HEK293T (cell line): ENCODE data around the gene FOCAD.

Source experiments
- CTCF ChIA-PET: fragments of 350-600 bp; formaldehyde crosslinking; extraction: SDS; loops from one replicate; lab custom pipeline; 2021; ENCODE audit warnings: antibody characterized with exemption, inconsistent platforms; lab: Yijun Ruan, JAX
- POLR2A ChIA-PET: fragments of 350-600 bp; formaldehyde crosslinking; extraction: SDS; loops from one replicate; lab custom pipeline; 2020; ENCODE audit warnings: antibody characterized with exemption, inconsistent platforms; lab: Yijun Ruan, JAX
- DNase-seq: peaks from one replicate; pipeline ENCODE4 v3.0.0; 2012; ENCODE audit warnings: mixed read lengths; ENCODE audit errors: extremely low spot score
- ARNT ChIP-seq: fragments of 450-650 bp; IDR thresholded peaks from 2 replicates; pipeline ENCODE4 v1.6.1; 2017; ENCODE audit warnings: mild to moderate bottlenecking
- BHLHE40 ChIP-seq: fragments of 450-650 bp; IDR thresholded peaks from 2 replicates; pipeline ENCODE4 v1.6.1; 2016; ENCODE audit warnings: mild to moderate bottlenecking, moderate library complexity, borderline replicate concordance
- CTBP1 ChIP-seq: fragments of 450-650 bp; IDR thresholded peaks from 2 replicates; pipeline ENCODE4 v1.6.1; 2016; ENCODE audit warnings: borderline replicate concordance
- ELF4 ChIP-seq: fragments of 450-650 bp; IDR thresholded peaks from 2 replicates; pipeline ENCODE4 v1.6.1; 2017; ENCODE audit warnings: antibody characterized with exemption
- FOXA1 ChIP-seq: fragments of 450-650 bp; IDR thresholded peaks from 2 replicates; pipeline ENCODE4 v1.6.1; 2016; ENCODE audit warnings: mild to moderate bottlenecking
- FOXK2 ChIP-seq: fragments of 450-650 bp; IDR thresholded peaks from 2 replicates; pipeline ENCODE4 v1.6.1; 2016; ENCODE audit warnings: mild to moderate bottlenecking
- FOXM1 ChIP-seq: fragments of 450-650 bp; IDR thresholded peaks from 2 replicates; pipeline ENCODE4 v1.6.1; 2017; ENCODE audit warnings: mild to moderate bottlenecking, borderline replicate concordance
- HDGF ChIP-seq: fragments of 450-650 bp; IDR thresholded peaks from 2 replicates; pipeline ENCODE4 v1.6.1; 2017; ENCODE audit warnings: antibody characterized with exemption, borderline replicate concordance
- L3MBTL2 ChIP-seq: fragments of 450-650 bp; conservative IDR thresholded peaks from 2 replicates; pipeline ENCODE4 v1.6.1; 2016; ENCODE audit warnings: mild to moderate bottlenecking
- LEF1 ChIP-seq: fragments of 450-650 bp; IDR thresholded peaks from 2 replicates; pipeline ENCODE4 v1.6.1; 2017; ENCODE audit warnings: mild to moderate bottlenecking, borderline replicate concordance
- NFRKB ChIP-seq: fragments of 450-650 bp; IDR thresholded peaks from 2 replicates; pipeline ENCODE4 v1.6.1; 2016; ENCODE audit warnings: mild to moderate bottlenecking, moderate library complexity
- SP1 ChIP-seq: fragments of 450-650 bp; IDR thresholded peaks from 2 replicates; pipeline ENCODE4 v1.6.1; 2017
- SUZ12 ChIP-seq: fragments of 450-650 bp; IDR thresholded peaks from 2 replicates; pipeline ENCODE4 v1.6.1; 2016; ENCODE audit warnings: mild to moderate bottlenecking
- TARDBP ChIP-seq: fragments of 450-650 bp; IDR thresholded peaks from 2 replicates; pipeline ENCODE4 v1.6.1; 2016
- ZNF384 ChIP-seq: fragments of 450-650 bp; IDR thresholded peaks from 2 replicates; pipeline ENCODE4 v1.6.1; 2016
- TF ChIP-seq, protein P1 (sequence below): fragments of 450-650 bp; IDR thresholded peaks from 2 replicates; pipeline ENCODE4 v1.6.1; 2016

FOCAD gene

DNA sequence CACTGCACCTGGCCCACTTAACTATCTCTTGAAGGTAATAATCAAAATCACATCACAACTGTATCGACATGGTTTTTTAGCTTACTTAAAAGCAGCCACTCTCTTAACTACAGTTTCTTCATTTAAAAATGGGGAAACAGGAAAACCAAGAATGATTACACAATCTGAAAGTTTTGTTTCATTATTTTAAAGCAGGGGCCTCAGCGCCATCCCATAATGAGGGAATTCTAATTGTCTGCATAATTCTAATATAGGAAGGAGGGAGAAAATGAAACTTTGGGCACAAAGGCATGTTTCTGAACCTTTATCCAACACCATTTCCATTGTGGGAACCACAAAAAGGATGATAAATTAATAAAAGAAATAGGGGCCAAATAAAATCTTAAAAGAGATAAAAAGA is 339.8 kb downstream of the FOCAD start:
- ChIA-PET CTCF (no interaction called here), POLR2A (no interaction called here)
- no peak for DNase-seq
- TF ChIP-seq CTBP1 (no peak), L3MBTL2 (no peak), LEF1 (no peak), SP1 (no peak), ZNF384 (no peak), ARNT (no peak), FOXA1 (no peak), FOXK2 (no peak), NFRKB (no peak), ELF4 (no peak), BHLHE40 (no peak), HDGF (no peak)
- TF ChIP-seq, protein P1, sequence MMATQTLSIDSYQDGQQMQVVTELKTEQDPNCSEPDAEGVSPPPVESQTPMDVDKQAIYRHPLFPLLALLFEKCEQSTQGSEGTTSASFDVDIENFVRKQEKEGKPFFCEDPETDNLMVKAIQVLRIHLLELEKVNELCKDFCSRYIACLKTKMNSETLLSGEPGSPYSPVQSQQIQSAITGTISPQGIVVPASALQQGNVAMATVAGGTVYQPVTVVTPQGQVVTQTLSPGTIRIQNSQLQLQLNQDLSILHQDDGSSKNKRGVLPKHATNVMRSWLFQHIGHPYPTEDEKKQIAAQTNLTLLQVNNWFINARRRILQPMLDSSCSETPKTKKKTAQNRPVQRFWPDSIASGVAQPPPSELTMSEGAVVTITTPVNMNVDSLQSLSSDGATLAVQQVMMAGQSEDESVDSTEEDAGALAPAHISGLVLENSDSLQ = no peak

DNA sequence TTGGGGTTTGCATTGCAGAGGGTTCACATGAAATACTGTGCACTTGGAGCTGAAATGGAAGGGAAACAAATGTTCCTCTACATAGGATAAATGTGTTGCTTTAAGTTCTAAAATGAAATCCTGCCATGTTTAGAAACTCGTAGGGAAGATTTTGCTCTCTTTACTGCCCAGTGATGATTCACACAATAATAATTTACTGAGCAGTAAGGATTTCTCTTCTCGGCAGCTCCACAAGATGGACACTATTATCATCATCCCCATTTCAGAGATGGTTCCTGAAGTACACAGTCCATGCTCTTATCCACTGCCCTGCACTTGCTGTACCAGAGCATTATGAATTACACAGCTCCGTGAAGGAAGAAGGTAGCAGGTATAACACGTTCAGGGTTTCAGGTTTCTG is 343.2 kb downstream of the FOCAD start:
- no peak for DNase-seq
- ChIA-PET CTCF (no interaction called here), POLR2A (no interaction called here)
- TF ChIP-seq ELF4 = no peak
- no peak for TF ChIP-seq FOXM1
- TF ChIP-seq, protein P1 = no peak
- TF ChIP-seq SUZ12 = no peak
- no peak for TF ChIP-seq FOXK2
- no peak for TF ChIP-seq CTBP1
- no peak for TF ChIP-seq ARNT
- no peak for TF ChIP-seq FOXA1
- TF ChIP-seq LEF1 = no peak
- no peak for TF ChIP-seq ZNF384
- no peak for TF ChIP-seq TARDBP
- no peak for TF ChIP-seq HDGF
- TF ChIP-seq SP1 = no peak
- no peak for TF ChIP-seq BHLHE40
- TF ChIP-seq NFRKB = no peak
- TF ChIP-seq L3MBTL2 = no peak

DNA sequence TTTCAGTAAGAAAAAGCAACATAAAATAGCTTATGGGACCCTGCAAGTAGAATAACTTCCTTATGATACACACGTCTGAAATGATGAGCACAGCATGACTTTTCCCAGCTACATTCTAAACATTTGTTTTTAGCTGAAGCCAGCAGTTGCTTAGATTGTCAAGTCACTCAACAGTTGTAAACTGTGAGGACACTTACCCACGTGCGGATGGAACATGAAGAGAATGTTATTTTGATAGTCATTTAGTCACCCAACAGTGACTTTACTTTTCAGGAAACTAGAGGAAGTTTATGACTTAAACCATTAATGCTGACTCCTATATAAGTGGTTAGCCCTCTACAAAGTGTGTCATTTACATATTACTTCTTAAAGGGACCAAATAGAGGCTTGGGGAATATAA is 344.4 kb downstream of the FOCAD start:
- no peak for DNase-seq
- ChIA-PET POLR2A (no interaction called here), CTCF (no interaction called here)
- TF ChIP-seq ELF4 (no peak), CTBP1 (no peak), NFRKB (no peak), L3MBTL2 (no peak), SUZ12 (no peak), FOXK2 (no peak), FOXA1 (no peak), LEF1 (no peak), ARNT (no peak), HDGF (no peak), BHLHE40 (no peak), ZNF384 (no peak), FOXM1 (no peak), TARDBP (no peak), SP1 (no peak)
- TF ChIP-seq, protein P1 = no peak

- ChIA-PET CTCF (no interaction called here), POLR2A (no interaction called here)
- no peak for DNase-seq
- no peak for TF ChIP-seq FOXA1
- no peak for TF ChIP-seq SUZ12
- no peak for TF ChIP-seq LEF1
- TF ChIP-seq ELF4 = no peak
- TF ChIP-seq CTBP1 = no peak
- no peak for TF ChIP-seq L3MBTL2
- TF ChIP-seq ZNF384 = no peak
- TF ChIP-seq HDGF = no peak
- TF ChIP-seq ARNT = no peak
- no peak for TF ChIP-seq FOXK2
Observed at GRCh38 chr9:21029661-21030060, 345.6 kb downstream of the FOCAD start.

GRCh38 chr9:21030389-21031035 is 346.5 kb downstream of the FOCAD start:
- CTCF ChIA-PET = no interaction called here
- no peak for DNase-seq

More at GRCh38 chr9:21030389-21031035, 346.5 kb downstream of the FOCAD start:
- TF ChIP-seq BHLHE40 = no peak
- TF ChIP-seq NFRKB = no peak
- TF ChIP-seq SP1 = no peak
- TF ChIP-seq ARNT = no peak
- TF ChIP-seq HDGF = no peak
- no peak for TF ChIP-seq L3MBTL2
- TF ChIP-seq ZNF384 = no peak
- TF ChIP-seq FOXM1 = no peak
- TF ChIP-seq FOXK2 = no peak
- TF ChIP-seq, protein P1 = no peak
- no peak for TF ChIP-seq LEF1
- no peak for TF ChIP-seq TARDBP
- TF ChIP-seq FOXA1 = no peak
- no peak for TF ChIP-seq SUZ12
- no peak for TF ChIP-seq CTBP1
- no peak for TF ChIP-seq ELF4
- POLR2A ChIA-PET = no interaction called here
